CD4-positive, alpha-beta T cell treated with Interleukin-17A for 4 hours (primary cell): Measurements from ENCODE around the gene KAZN.
"Not testable (repeated sequence)": the region's sequence is repeated elsewhere in the genome, so short reads cannot be mapped to it uniquely, and the experiment has no call there.

Experiments used
- DNase-seq: peaks from one replicate; pipeline ENCODE4 v3.0.0-alpha.2; 2020; ENCODE audit warnings: mixed read lengths

KAZN gene

DNA sequence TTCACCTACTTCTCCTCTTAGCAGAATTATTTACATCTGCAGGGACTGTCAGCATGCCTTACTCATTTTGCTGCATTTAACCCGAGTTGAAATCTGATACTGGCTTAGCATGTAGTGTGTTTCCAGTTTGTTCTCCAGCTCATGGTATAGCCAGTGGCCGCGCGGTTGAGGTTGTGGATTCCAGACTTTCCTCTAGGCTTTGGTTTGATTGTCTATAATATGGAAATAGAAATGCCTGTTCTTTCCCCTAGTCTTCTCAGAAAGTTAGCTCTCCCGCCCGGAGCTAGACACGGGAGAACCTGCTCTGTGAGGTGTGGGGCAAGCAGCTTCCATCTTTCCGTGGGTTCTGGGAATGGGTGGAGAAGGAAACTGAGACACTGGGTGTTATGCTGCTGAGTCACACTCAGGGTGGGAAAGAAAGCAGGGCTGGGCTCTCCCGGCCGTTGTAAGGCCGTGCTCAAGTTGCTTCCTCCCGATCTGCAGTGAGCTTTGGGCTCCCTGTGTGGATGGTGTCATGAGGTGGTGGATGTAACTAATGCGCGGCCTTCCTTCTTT is 348.3 kb downstream of the KAZN start:
- no peak for DNase-seq

DNA sequence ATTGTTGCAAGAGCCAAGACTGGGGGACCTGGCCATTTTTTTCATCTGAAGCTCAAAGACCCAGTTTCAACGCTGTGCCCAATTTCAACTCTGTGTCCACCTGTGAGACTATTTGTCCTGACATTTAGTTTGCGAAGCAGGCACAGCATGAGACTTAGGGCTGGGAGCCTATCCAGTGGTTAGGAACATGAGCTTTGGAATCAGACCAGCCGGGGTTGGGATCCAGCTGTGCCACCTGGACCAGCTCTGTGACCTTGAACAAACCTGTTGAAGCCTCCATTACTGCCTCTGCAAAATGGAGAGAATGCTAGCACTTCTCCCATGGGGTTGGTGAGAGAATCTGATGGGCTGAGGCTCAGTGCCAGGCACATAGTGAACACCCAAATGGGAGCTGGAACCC is 348.9 kb downstream of the KAZN start:
- no peak for DNase-seq

DNA sequence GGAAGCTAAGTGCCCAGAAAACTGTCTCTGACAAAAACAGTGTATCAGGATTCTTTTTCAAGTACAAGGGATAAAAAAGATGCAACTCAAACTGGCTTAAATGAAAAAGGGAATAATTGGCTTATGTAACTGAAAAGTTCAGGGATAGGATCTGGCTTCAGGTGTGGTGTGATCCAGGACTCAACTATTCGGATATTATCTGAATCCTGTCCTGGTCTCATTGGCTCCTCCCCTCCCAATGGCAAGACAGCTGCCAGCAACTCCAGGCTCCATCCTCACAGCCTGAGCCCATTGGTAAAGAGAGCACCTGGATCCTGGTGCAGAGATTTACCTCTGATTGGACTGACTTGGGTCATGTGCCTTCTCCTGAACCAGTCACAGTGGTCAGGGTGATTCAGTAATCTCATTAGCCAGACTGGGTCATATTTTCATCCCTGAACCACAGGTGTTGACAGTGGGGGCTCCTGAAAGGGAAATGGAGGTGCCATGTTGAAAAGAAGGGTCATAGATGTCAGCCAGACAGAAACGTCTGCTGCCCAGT is 349.7 kb downstream of the KAZN start:
- no peak for DNase-seq

DNA sequence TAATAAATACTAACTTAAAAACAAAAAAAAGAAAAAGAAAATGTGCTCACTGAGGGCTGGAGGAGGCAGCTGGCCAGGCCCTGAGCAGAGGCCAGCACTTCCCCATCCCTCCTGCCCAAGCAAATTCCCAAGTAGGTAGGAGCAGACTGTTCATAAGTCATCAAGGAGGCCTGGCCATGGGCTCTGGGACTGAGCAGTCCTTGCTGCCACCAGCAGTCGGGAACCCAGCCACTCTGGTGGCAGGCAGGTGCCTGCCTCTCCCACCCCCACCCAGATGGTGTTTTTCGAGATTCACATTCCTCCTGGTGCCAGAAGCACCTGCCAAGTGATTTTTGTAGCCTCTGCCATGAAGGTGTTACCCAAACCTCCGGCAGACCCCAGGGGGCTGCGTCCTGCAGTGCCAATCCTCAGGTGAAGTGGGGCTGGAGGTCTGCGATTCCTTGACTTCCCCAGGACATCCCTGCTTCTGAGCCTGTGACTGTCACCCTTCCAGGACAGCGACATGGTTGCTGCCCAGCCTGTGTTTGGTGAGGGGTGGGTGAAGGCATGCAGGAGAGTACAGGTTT is 350.9 kb downstream of the KAZN start:
- DNase-seq: no peak

DNA sequence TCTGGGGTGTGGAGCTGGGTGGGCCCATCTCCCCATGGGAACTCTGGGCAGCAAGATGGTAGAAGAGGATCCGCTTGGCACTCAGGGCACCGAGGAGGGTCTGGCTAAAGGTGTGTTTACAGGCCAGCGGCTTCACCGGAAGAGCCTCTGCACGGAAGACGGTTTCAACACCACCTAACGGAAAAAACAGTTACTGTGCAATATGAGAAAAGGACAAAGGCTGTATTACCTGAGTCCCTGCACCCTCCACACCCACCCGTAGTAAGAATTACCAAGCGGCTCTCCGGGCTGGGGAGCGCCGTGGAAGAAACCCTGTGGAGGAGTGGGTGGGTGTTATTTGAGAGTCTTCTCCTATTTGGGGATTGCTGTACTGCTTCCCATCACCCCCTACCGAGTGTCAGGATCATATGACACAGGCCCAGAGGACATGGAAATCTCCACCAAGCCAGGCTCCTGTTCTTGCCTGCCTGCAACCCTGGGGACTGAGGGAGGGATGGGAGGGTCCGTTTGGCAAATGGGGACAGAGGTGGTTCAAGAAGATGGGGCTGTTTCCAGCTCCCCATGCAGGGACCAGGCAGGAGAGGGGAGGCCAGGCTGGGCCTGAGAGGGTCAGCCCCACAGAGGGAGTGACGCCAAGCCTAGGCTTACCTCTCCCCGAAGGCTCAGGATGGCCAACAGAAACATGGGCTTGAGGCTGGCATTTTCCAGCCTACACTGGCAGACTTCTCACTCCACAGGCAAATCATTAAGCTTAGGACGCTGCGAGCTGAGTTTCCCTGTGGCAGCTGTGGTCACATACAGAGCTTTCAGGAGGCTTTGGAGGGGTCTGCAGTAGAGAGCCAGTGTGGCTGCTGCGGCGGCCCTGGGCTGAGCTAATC is 351.6 kb downstream of the KAZN start:
- no peak for DNase-seq

DNA sequence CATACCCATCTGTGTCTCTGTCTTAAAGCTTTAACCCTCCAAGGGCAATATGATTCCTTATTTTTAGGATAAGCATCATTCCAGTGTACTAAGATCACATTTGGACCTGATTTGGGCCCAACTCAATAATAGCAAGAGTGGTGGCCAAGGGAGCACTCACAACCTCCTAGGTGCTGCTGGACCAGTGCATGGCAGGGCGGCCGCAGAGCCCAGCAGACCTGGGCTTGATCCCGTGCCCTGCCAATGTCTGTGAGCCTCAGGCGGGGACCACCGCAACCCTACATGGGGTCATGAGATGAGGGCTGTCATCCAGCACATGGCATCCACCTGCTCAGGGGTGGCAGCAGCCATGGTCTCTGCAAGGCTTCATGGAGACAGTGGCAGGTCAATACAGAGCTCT is 353.3 kb downstream of the KAZN start:
- DNase-seq: no peak

DNA sequence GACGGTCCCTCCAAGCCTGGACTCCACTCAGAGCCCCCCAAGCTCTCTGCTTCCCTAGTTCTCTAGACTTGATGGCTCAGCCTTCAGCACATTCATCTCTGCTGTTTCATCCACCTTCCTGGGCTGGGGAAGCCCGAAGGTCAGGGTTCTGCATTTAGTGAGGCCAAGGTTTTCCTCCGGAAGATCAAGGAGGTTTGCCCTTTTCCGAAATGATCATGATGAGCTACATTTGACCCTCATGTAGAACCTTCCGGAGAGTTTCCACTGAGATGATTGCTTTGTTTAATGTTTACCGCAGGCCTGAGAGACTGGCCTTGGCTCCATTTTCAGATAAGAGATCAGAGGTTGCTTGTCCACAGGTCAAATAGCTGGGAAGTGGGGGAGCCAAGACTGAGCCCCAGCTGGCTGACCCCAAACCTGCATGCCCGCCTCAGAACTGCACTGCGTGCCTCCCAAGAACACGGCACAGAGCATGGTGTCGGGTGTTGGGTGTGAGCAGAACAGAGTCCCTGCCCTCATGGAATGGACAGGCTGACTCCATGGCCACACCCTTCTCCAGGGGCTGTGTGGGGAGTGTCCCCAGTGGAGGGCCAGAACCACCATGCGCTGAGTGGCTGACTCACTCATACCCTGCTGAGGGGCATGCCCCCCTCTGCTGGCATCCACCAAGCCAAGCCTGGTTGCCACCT is 354.3 kb downstream of the KAZN start:
- DNase-seq: no peak

DNA sequence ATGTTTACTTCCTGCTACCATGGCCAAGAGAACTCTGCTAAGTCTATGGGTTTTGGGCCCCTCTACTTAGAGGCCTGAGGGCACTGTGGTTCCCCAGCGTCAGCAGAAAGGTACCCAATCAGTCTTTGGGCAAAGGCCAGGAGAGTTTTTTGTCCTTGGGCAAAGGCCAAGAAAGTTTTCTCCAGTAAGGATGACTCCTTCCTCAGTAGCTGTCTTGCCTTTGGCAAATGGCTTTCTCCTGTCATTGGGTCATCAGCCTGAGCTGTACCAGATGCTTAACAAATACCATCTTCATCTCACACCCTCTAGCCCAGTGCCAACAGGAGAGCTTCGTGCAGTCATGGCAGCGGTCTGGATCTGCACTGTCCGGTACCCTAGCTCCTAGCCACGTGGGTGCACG is 355.7 kb downstream of the KAZN start:
- no peak for DNase-seq

DNA sequence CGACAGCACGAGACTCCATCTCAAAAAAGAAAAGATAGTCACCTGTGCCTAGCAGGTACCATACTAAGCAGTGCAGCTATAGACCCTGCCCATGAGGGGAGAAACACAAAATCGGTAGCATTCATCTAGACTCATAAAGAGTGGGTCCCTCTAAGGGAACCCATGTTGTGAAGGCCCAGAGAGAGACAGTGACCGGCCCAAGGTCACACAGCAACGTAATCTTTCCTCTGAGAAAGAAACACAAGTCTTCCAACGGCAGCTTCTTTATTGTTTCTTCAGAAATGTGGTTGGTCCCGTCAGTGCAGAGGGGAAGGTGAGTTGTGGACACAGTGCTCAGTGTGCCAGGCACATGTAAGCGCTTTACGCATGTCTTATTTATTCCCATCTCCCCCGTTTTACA is 356.4 kb downstream of the KAZN start:
- DNase-seq: no peak

DNA sequence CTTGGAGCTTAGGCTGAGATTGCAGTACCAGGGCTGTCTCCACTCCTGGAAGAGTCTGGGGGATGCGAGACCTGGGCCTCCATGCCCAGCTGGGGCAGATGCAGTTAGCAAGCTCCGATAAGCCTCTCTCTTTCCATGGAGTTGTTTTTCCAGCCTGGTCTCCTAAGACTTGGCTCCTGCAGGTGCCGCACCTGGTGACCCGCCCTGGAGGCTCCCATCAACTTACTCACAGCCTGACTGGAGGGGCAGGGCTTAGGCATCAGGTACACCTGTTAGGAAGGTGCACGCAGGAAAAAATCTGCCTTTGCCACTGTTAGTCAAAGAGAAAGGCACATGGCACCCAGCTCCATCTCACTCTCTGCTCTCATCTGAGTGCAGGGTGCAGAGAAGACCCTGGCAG is 356.9 kb downstream of the KAZN start:
- no peak for DNase-seq

DNA sequence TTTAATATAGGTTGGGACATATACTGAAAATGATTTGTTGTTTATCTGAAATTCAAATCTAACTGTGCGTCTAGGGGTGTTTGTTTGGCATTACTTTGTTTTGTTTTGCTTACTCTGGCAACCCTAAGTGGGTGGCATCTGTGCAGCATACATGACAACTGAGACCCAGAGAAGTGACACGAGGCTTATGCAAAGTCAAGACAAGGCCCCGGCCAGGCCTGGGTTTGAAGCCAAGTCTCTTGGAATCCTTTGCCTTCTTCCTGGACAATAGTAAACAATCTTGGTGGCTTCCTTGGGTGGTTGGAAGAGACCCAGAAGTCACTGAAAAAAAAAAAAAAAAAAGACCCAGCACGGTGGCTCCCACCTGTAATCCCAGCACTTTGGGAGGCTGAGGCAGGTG is 357.5 kb downstream of the KAZN start:
- DNase-seq: no peak

DNA sequence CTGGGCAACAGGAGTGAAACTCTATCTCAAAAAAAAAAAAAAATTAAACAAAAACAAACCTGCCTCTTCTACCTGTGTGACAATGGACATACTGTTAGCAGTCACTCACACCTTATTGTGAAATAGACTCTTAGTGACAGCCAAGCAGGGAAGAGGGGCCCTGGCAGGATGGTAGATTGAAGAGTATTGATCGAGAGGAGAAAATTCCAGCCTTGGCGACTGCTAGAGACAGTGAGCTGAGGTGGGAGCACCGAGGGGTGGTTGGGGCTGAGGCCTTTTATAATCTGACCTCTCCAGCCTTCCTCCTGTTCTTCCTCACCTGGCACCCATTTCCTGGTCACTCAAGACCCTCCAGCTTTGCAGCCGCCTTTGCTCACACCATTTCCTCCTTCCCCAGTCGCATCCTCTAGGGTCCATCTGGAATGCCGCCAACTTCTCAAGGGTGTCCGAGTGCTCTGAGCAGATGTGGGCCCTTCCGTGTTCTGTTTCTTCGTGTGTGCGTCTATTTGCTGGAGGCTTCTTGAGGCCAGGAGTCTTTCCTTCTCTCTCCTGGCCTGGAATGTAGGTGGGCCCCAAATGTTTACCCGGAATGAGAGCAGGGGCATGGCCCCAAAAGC is 358.2 kb downstream of the KAZN start:
- DNase-seq: no peak

DNA sequence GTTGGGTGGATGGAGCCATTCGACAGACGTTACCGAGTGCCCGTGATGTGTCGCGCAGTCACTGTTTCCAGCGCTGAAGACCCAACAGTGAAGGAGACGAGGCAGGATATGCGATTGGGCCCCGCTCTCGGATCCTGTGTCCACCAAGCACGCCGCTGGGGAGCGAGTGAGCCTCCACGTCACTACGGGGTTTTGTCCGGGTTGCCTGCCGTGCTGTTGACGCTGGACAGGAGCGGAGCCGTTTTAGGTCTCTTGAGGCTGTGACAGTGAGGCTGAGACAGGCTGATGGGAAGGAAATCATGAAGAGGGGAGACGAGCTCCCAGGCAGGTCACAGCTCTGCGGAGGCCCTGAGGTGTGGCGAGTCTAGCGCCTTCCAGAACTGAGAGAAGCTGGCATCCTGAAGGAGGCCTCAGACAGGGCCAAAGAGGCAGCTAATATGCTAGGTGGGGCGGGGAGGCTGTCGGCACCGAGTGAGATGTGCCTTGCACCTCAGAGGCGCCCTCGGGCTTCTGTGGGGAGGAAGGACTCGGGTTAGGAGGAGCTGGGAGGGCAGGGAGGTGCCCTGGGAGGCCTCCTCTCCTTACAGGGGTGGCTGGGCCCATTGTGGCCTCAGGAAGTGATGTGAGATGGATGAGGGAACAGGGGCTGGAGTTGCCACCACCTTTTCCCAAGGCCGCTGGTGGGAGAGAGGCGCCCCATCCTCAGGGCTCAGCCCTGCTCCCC is 359.1 kb downstream of the KAZN start:
- DNase-seq: no peak

DNA sequence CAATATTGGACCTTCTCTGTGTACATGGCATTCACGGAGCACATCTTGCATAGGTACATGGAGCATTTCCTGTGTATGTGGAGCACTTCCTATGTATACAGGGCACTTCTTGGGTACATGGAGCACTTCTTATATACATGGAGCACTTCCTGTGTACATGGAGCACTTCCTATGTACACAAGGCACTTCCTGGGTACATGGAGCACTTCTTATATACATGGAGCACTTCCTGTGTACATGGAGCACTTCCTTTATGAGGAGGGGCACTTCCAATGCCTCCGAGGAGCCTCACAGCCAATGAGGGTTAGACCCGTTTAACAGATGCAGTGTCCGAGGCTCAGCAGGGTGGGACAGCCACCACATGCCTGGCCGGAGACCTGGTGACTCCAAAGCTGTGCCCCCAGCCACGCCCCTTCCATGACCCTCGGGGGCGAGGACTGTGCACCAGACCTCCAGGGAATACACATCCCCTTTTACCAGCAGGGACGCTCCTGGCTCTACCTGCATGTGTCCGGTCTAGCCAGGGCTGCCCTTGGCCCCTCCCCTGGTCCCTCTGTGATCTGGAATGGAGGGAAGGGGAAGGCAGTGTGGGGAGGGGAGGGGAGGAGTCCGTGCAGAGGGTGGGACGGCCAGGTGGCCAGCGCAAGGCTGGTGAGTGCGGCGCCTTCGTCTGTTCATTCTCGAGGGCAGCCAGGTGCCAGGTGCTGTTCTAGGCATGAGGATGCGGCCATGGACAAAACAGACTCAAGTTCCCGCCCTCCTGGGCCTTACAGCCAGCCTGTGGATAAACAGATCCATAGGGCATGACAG is 360.0 kb downstream of the KAZN start:
- DNase-seq: no peak

DNA sequence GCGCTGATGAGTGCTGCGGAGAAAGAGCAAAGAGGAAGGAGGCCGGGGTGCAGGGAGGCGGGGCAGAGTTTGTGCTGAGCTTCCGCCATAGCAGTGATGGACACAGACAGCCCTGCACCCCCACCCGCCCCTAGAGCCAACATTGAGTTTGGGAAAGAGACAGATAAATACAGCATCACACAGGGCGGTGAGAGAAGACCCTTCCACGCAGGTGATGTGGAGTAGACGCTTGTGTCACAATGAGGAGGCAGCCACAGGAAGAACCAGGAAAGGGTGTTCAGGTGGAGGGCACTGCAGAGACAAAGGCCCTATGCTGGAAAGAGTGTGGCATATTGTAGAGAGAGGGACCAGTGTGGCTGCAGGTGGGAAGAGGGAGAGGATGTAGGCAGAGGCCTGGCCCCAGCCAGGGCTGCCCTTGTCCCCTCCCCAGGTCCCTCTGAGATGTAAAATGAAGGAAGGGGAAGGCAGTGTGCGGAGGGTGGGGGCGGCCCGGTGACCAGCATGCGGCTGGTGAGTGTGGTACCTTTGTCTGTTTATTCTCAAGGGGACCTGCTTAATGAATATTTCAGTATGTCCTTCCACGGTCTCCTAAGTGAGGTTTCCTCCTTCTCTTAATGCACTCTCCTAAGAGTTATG is 360.7 kb downstream of the KAZN start:
- no peak for DNase-seq

DNA sequence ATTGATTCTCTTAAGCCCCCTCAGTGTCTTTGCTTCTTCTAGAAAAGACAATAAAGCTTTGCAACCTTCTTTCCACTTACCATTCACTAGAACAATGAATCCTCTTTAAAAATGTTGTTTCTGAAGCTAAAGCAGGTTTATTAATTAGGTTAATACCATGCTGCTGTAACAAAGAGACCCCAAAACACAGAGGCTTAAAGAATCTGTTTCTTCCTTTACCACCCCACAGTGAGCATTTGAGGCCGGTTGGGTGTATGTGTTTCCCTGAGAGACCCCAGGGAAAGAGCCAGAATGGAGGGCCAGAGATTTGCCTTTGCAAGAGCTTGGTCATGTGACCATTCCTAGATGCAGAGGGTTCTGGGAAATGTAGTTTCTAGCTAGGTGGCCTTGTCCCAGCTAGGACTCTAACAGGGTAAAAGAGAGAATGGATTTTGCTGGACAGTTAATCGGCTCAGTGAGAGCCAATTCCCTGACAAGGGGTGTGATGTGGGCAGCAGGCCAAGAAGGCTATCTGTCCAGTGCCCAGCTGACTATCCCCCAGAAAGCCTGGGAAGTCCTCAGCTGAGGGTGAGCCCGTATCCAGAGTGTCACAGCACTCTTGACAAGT is 363.3 kb downstream of the KAZN start:
- no peak for DNase-seq

DNA sequence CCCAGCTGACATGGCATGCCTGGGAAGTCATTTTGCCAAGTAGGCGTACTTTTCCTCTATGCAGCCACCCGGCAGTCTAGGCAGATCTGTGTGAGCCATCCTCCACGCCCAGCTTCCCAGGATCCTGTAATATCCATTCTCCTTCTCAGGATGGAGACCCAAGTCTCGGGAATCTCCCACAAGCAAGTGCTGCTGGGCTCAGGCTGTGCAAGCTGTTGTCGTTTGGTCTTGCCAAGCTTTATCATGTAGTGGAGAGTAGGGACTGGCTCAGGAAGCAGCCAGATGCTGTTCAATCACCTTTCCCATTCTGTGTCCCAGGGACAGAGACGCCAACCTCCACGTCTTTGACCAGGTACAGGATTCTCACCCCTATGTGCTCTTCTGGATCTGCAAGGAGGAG is 363.9 kb downstream of the KAZN start:
- DNase-seq: no peak

DNA sequence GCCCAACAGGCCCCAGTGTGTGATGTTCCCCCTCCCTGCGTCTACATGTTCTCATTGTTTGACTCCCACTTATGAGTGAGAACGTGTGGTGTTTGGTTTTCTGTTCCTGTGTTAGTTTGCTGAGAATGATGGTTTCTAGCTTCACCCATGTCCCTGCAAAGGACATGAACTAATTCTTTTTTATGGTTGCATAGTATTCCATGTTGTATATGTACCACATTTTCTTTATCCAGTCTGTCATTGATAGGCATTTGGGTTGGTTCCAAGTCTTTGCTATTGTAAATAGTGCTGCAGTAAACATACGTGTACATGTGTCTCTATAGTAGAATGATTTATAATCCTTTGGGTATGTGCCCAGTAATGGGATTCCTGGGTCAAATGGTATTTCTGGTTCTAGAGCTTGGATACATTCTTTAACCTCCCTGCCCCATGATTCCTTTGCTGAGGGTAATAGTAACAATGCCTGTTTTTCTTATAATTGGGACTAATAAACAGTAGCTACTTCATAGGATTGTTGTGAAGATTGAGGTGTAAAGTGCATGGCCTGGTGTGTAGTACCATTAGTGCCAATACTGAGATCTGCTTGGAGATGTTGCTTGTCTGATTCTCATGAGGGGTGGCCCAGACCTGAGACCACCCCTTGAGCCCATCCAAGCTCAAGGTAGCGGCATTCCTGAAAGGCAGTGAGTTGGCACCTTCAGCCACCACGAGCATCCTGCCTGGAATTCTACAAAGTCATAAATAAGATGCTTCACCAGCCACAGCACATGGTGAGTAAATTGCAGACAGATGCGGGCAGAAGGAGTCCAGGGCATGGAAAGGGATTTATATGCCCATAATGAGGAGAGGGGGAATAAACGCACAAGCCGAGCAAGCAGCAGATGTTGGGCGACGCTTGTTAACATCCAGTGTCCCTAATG is 365.6 kb downstream of the KAZN start:
- DNase-seq: not testable (repeated sequence)

DNA sequence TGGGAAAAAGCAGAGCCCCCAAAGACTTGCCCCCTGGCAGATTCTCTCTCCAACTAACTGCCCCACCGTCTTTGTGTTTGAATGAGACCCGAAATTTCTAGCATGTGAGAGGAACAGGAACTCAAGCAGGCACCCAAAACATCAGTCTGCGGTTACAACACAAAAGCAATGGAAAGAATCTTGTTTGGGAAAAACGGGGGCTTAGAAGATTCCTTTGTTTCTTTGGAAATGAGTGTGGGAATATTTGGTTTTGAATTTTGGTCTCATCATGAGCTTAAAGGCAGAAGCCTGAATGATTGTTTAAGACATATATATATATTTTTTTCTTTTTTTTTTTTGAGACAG is 366.2 kb downstream of the KAZN start:
- DNase-seq: no peak
